ENCODE measurements around the gene ESAM. TPM values are rescaled to one million over a fixed set of nuclear protein-coding genes. Genes with fewer than 3 reads are reported as not detected.

ESAM gene
- polyA plus RNA-seq, 1 of the 3 experiments (the other 2 are of a cell fraction), result 1.3 TPM

DNA sequence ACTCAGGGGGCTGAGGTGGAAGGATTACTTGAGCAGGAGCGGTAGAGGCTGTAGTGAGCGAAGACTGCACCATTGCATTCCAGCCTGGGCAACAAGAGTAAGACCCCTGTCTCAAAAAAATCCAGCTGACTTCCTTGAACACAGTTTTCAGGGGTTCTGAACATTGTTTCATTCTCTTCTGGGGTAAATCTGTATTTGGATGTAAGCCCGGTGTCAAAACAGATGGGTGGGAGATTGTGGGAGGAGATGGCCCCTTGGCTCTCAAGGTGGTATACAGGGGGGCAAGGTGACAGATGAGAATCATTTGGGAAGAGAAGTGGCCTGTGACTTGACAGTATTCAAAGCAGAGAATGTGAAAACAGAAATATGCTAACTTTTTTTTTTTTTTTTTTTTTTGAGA lies 4.8 kb downstream of the ESAM start:
- 95% methylated on average over 3 of the region's 3 CpGs for WGBS (ENCODE audit: low lambda C conversion rate)
- POLR2A ChIA-PET, result no interaction called here
- CTCF ChIA-PET, result interaction anchor here (1.1 to 3.5 kb wide), 7 partner anchors 11 to 113 kb away, joined by 3 to 17 read pairs (median 7); partner anchors contain the start of gene NRGN

DNA sequence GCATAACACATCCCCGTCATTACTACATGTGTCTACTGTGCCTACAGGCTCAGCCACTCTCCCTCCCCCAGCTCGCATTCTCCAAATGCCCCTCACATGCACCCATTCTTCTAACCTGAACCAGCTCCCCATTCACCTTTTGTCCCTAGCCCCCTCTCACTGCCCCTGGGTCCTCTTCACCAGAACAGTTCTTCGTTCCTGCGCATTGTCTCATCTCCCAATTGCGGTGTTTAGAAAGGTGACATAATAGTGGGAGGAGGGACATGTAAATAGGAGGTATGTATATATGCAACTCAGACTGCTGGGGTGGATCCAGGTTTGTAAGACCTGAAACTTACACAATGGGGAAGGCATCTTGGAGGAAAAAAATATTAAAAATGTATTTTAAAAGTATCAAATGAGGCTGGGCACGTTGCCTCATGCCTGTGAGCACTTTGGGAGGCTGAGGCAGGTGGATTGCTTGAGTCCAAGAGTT lies 5.3 kb downstream of the ESAM start:
- ChIA-PET CTCF (interaction anchor here (1.1 to 3.5 kb wide), 6 partner anchors 11 to 112 kb away, joined by 3 to 17 read pairs (median 7); partner anchors contain the start of gene NRGN), POLR2A (no interaction called here)
- H3K27ac ChIP-seq (ENCODE audit: low read depth in 2 of 2, low read length in 1 of 2), result no peak overlapping the region
- TF ChIP-seq MEF2A (IDR thresholded peaks at IDR 0.05; ENCODE audit: borderline replicate concordance, low read depth), result no peak
- no peak for TF ChIP-seq POLR2AphosphoS5 (IDR thresholded peaks at IDR 0.05; ENCODE audit: low read depth, low read length)
- TF ChIP-seq RAD21 (IDR thresholded peaks at IDR 0.05; ENCODE audit: low read length), result no peak
- TF ChIP-seq YY1 (IDR thresholded peaks at IDR 0.05; ENCODE audit: low read depth), result no peak
- TF ChIP-seq FOSL2 (IDR thresholded peaks at IDR 0.05; ENCODE audit: borderline replicate concordance, low read depth), result no peak
- TF ChIP-seq GABPA (IDR thresholded peaks at IDR 0.05; ENCODE audit: low read depth), result no peak
- TF ChIP-seq, protein P1, sequence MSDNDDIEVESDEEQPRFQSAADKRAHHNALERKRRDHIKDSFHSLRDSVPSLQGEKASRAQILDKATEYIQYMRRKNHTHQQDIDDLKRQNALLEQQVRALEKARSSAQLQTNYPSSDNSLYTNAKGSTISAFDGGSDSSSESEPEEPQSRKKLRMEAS (IDR thresholded peaks at IDR 0.05; ENCODE audit: low read depth), result no peak
- no peak for TF ChIP-seq FOXJ3 (CRISPR knock-in tag; IDR thresholded peaks at IDR 0.05)
- TF ChIP-seq TEAD4 (IDR thresholded peaks at IDR 0.05; ENCODE audit: borderline replicate concordance, insufficient read depth), result no peak
- TF ChIP-seq JUND (IDR thresholded peaks at IDR 0.05), result no peak
- no peak for TF ChIP-seq MXI1 (IDR thresholded peaks at IDR 0.05; ENCODE audit: low read depth, low read length)
- TF ChIP-seq SMC3 (IDR thresholded peaks at IDR 0.05; ENCODE audit: low read depth, low read length), result no peak
- TF ChIP-seq SIN3A (IDR thresholded peaks at IDR 0.05; ENCODE audit: borderline replicate concordance, low read depth, low read length), result no peak
- TF ChIP-seq, protein P2, sequence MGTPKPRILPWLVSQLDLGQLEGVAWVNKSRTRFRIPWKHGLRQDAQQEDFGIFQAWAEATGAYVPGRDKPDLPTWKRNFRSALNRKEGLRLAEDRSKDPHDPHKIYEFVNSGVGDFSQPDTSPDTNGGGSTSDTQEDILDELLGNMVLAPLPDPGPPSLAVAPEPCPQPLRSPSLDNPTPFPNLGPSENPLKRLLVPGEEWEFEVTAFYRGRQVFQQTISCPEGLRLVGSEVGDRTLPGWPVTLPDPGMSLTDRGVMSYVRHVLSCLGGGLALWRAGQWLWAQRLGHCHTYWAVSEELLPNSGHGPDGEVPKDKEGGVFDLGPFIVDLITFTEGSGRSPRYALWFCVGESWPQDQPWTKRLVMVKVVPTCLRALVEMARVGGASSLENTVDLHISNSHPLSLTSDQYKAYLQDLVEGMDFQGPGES (IDR thresholded peaks at IDR 0.05; ENCODE audit: low read depth, low read length), result no peak
- no peak for TF ChIP-seq EZH2phosphoT487 (IDR thresholded peaks at IDR 0.05; ENCODE audit: borderline replicate concordance, low read depth)
- no peak for TF ChIP-seq TCF12 (IDR thresholded peaks at IDR 0.05)

More for the DNA sequence above, 4.8 kb downstream of the ESAM start:
- no peaks in the 10 kb centered on the region for H4K20me1 ChIP-seq (ENCODE audit: insufficient read depth)
- H3K27ac ChIP-seq (ENCODE audit: low read depth in 2 of 2, low read length in 1 of 2), result no peak overlapping the region
- no peaks in the 10 kb centered on the region for H3K79me2 ChIP-seq (ENCODE audit: insufficient read depth)
- H3K9ac ChIP-seq, result no peak overlapping the region
- TF ChIP-seq GATA2 (CRISPR knock-in tag; IDR thresholded peaks at IDR 0.05), result no peak
- TF ChIP-seq JUND (IDR thresholded peaks at IDR 0.05), result no peak
- no peak for TF ChIP-seq FOSL2 (IDR thresholded peaks at IDR 0.05; ENCODE audit: borderline replicate concordance, low read depth)
- TF ChIP-seq, protein P3, sequence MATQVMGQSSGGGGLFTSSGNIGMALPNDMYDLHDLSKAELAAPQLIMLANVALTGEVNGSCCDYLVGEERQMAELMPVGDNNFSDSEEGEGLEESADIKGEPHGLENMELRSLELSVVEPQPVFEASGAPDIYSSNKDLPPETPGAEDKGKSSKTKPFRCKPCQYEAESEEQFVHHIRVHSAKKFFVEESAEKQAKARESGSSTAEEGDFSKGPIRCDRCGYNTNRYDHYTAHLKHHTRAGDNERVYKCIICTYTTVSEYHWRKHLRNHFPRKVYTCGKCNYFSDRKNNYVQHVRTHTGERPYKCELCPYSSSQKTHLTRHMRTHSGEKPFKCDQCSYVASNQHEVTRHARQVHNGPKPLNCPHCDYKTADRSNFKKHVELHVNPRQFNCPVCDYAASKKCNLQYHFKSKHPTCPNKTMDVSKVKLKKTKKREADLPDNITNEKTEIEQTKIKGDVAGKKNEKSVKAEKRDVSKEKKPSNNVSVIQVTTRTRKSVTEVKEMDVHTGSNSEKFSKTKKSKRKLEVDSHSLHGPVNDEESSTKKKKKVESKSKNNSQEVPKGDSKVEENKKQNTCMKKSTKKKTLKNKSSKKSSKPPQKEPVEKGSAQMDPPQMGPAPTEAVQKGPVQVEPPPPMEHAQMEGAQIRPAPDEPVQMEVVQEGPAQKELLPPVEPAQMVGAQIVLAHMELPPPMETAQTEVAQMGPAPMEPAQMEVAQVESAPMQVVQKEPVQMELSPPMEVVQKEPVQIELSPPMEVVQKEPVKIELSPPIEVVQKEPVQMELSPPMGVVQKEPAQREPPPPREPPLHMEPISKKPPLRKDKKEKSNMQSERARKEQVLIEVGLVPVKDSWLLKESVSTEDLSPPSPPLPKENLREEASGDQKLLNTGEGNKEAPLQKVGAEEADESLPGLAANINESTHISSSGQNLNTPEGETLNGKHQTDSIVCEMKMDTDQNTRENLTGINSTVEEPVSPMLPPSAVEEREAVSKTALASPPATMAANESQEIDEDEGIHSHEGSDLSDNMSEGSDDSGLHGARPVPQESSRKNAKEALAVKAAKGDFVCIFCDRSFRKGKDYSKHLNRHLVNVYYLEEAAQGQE (IDR thresholded peaks at IDR 0.05; ENCODE audit: low read depth, low read length), result no peak
- TF ChIP-seq SMC3 (IDR thresholded peaks at IDR 0.05; ENCODE audit: low read depth, low read length), result no peak
- TF ChIP-seq FOXJ3 (CRISPR knock-in tag; IDR thresholded peaks at IDR 0.05), result no peak
- TF ChIP-seq EP300 (IDR thresholded peaks at IDR 0.05; ENCODE audit: borderline replicate concordance in 1 of 2, low read depth in 1 of 2, low read length in 1 of 2), result no peak
- no peak for TF ChIP-seq ELF1 (IDR thresholded peaks at IDR 0.05)
- TF ChIP-seq RCOR1 (IDR thresholded peaks at IDR 0.05; ENCODE audit: low read length), result no peak
- no peak for TF ChIP-seq NRF1 (IDR thresholded peaks at IDR 0.05; ENCODE audit: low read depth, low read length)
- TF ChIP-seq YY1 (IDR thresholded peaks at IDR 0.05; ENCODE audit: low read depth), result no peak
- peaks cover 6% of the 10 kb centered on the region for H3F3A ChIP-seq (replicated peaks; ENCODE audit: insufficient read depth)
- no peaks in the 10 kb centered on the region for H3K27me3 ChIP-seq (ENCODE audit: insufficient read depth)
- DNase-seq, result no peak
- no peak overlapping the region for H3K4me3 ChIP-seq (ENCODE audit: low read depth in 2 of 2, low read length in 1 of 2)
- no peaks in the 10 kb centered on the region for H3K9me2 ChIP-seq
- H3K9me3 ChIP-seq, result no peaks in the 10 kb centered on the region
- no peak overlapping the region for H2AFZ ChIP-seq (ENCODE audit: low read depth)
- no peak overlapping the region for H3K4me2 ChIP-seq
- H3K36me3 ChIP-seq (replicated peaks in 1 of 2; ENCODE audit: control insufficient read depth in 1 of 2, insufficient read depth in 2 of 2, low read length in 1 of 2), result no peaks in the 10 kb centered on the region
- H3K4me1 ChIP-seq (ENCODE audit: control insufficient read depth in 1 of 2, insufficient read depth in 2 of 2, low read depth in 1 of 2, low read length in 1 of 2), result peaks cover 0 to 5% of the 10 kb centered on the region in 2 experiments; a peak in 1 of 4 replicates

More for the DNA sequence above, 5.3 kb downstream of the ESAM start:
- no peaks in the 10 kb centered on the region for H3K9me2 ChIP-seq
- H3K9ac ChIP-seq, result no peak overlapping the region
- H3K4me1 ChIP-seq (ENCODE audit: control insufficient read depth in 1 of 2, insufficient read depth in 2 of 2, low read depth in 1 of 2, low read length in 1 of 2), result peaks cover 0 to under 1% of the 10 kb centered on the region in 2 experiments; a peak in 1 of 4 replicates
- no peak for DNase-seq
- no peaks in the 10 kb centered on the region for H4K20me1 ChIP-seq (ENCODE audit: insufficient read depth)
- no peak overlapping the region for H3K4me3 ChIP-seq (ENCODE audit: low read depth in 2 of 2, low read length in 1 of 2)
- H3K9me3 ChIP-seq, result no peaks in the 10 kb centered on the region
- no peaks in the 10 kb centered on the region for H3K36me3 ChIP-seq (replicated peaks in 1 of 2; ENCODE audit: control insufficient read depth in 1 of 2, insufficient read depth in 2 of 2, low read length in 1 of 2)
- H3K4me2 ChIP-seq, result no peak overlapping the region
- WGBS (ENCODE audit: low lambda C conversion rate), result 92% methylated on average over 6 of the region's 6 CpGs
- no peaks in the 10 kb centered on the region for H3K27me3 ChIP-seq (ENCODE audit: insufficient read depth)
- H2AFZ ChIP-seq (ENCODE audit: low read depth), result no peak overlapping the region
- H3F3A ChIP-seq (replicated peaks; ENCODE audit: insufficient read depth), result peaks cover 6% of the 10 kb centered on the region
- H3K79me2 ChIP-seq (ENCODE audit: insufficient read depth), result no peaks in the 10 kb centered on the region
